T-helper 17 cell (primary cell): Measurements from ENCODE around the gene FREM3. TPM values are rescaled to one million over a fixed set of nuclear protein-coding genes. Genes with fewer than 3 reads are reported as not detected.
"Not testable (repeated sequence)": the region's sequence is repeated elsewhere in the genome, so short reads cannot be mapped to it uniquely, and the experiment has no call there.

Experiments used
- ATAC-seq: fragments of 150-1000 bp; cut with Tn5 transposase; 2 replicates; pipeline ENCODE4 v1.10.0; 2021; ENCODE audit warnings: mild to moderate bottlenecking, moderate library complexity
- DNase-seq, 3 donors: peaks; one replicate each; pipeline versions ENCODE4 v3.0.0 to v3.0.0-alpha.2; 2020 to 2021
- H3K9me3 ChIP-seq: one replicate; pipeline ENCODE4 v1.7.0; 2013; ENCODE audit warnings: low read length, mild to moderate bottlenecking; ENCODE audit not compliant: control insufficient read depth, poor library complexity, severe bottlenecking
- H3K27ac Mint-ChIP-seq: one replicate; pipeline ENCODE4 v1.8.0; 2022; ENCODE audit warnings: mild to moderate bottlenecking, moderate library complexity, mixed read lengths
- H3K27me3 Mint-ChIP-seq: one replicate; pipeline ENCODE4 v1.8.0; 2022; ENCODE audit warnings: mixed read lengths
- H3K36me3 Mint-ChIP-seq: one replicate; pipeline ENCODE4 v1.8.0; 2022; ENCODE audit warnings: low read depth, mixed read lengths
- H3K4me1 Mint-ChIP-seq: one replicate; pipeline ENCODE4 v1.8.0; 2022; ENCODE audit warnings: mild to moderate bottlenecking, mixed read lengths
- H3K4me3 Mint-ChIP-seq: one replicate; pipeline ENCODE4 v1.8.0; 2022; ENCODE audit warnings: mild to moderate bottlenecking, moderate library complexity, mixed read lengths
- total RNA-seq, 4 donors: library from RNA in 2 of 4; stranded (reverse) in 2 of 4; gene quantifications; one replicate each; pipeline ENCODE4 v1.2.3 and lab custom pipeline; 2022 to 2026

The FREM3 gene
- total RNA-seq, 2 donors from 2014 or later = 0.34 to 0.35 TPM

DNA sequence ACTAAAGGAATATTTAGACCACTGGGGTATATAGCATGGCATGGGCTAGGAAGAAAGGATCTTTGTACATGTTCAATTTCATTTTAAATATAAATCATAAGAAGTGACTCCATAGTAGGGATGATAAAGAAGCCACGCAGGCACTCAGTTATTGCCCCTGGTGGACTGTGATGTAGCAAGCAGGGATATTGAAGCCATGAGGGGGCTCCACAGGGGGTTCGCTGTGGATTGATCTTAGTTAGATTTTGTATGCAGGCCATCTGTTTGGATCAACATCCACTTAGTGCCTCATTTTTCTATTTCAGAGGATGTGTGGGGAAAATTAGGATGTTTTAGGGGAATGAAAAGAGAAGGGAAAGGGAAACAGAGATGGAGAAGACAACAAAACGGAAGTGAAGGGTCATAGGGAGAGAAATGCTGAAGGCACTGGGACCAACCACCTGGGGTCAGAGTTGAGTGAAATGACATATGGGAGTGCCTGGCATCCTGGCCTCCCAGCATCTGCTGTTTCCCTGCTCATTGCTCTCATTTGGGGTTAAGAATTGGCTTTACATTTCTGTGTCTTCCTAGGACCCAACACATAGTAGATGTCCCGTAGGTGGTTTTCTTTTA is 11.2 kb upstream of the FREM3 start:
- DNase-seq (no peak), ATAC-seq (no peak)
- Mint-ChIP-seq H3K4me3 (no peak overlapping the region), H3K36me3 (no peaks in the 10 kb centered on the region), H3K27me3 (no peaks in the 10 kb centered on the region), H3K27ac (no peak overlapping the region), H3K4me1 (no peaks in the 10 kb centered on the region)
- no peaks in the 10 kb centered on the region for H3K9me3 ChIP-seq

DNA sequence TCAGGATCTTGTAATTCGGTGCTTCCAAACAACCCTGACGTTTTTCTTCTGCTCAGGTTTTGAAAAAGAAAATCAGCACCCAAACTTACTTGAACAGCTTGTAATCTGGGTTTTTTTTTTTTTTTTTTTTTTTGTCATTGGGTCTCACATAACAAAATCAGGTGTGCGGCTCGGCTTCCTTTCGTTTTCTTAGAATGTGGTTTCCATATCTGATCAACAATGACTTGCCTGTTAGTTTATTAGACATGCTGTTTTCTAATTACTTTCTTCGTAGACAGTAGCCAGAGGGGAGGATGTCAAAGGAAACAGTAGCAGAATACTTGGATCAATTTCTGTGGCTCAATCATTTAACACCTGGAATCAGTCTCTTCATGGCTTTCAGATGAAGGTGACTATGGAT is 890 bp upstream of the FREM3 start:
- DNase-seq = no peak
- Mint-ChIP-seq H3K27me3 (peaks cover 30% of the 10 kb centered on the region), H3K4me1 (peaks cover 16% of the 10 kb centered on the region), H3K4me3 (peak overlapping the region; percentile 85), H3K36me3 (no peaks in the 10 kb centered on the region), H3K27ac (peak overlapping the region; percentile 8)
- H3K9me3 ChIP-seq = no peaks in the 10 kb centered on the region
- ATAC-seq = peak; percentile 28

- DNase-seq = no peak
- Mint-ChIP-seq H3K4me3 (peak overlapping the region; percentile 85), H3K36me3 (no peaks in the 10 kb centered on the region), H3K4me1 (peaks cover 16% of the 10 kb centered on the region), H3K27me3 (peaks cover 30% of the 10 kb centered on the region), H3K27ac (no peak overlapping the region)
- no peak for ATAC-seq
- no peaks in the 10 kb centered on the region for H3K9me3 ChIP-seq
Measured at GRCh38 chr4:143700046-143700415, 444 bp downstream of the FREM3 start.

GRCh38 chr4:143699331-143700045 is 987 bp downstream of the FREM3 start:
- Mint-ChIP-seq H3K4me1 (peaks cover 16% of the 10 kb centered on the region), H3K27me3 (peaks cover 30% of the 10 kb centered on the region), H3K27ac (no peak overlapping the region), H3K4me3 (peak overlapping the region; percentile 85), H3K36me3 (no peaks in the 10 kb centered on the region)
- H3K9me3 ChIP-seq = no peaks in the 10 kb centered on the region
- DNase-seq = no peak
- ATAC-seq = no peak

- no peak overlapping the region for H3K27ac Mint-ChIP-seq
- no peak for DNase-seq
- peaks cover 10% of the 10 kb centered on the region for H3K27me3 Mint-ChIP-seq
- ATAC-seq = no peak
- H3K4me1 Mint-ChIP-seq = peaks cover 2% of the 10 kb centered on the region
- H3K9me3 ChIP-seq = no peaks in the 10 kb centered on the region
- H3K36me3 Mint-ChIP-seq = no peaks in the 10 kb centered on the region
- no peak overlapping the region for H3K4me3 Mint-ChIP-seq
Measured at GRCh38 chr4:143693856-143694255, 6.6 kb downstream of the FREM3 start.

- DNase-seq (no peak), ATAC-seq (no peak)
- Mint-ChIP-seq H3K27ac (no peak overlapping the region), H3K36me3 (no peaks in the 10 kb centered on the region), H3K27me3 (no peaks in the 10 kb centered on the region), H3K4me1 (peaks cover 2% of the 10 kb centered on the region), H3K4me3 (no peak overlapping the region)
- no peaks in the 10 kb centered on the region for H3K9me3 ChIP-seq
Measured at GRCh38 chr4:143692241-143692640, 8.2 kb downstream of the FREM3 start.

DNA sequence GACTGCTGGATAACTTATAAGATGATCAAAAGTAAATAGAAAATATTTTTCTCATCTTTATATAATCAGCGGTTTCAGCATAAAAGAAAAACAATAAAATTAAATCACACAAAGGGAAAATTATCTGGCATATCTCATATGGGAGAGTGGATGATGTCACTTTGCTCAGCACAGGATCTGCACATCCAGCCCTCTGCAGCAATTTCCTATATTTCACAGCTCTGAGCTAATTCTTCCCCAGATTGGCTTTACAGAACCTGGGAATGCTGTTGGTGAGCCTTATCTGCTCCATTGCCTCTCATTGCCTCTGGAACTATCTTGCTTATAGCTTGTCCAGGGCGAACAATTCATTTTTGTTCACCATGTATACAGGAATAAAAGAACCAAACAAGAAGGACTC is 21.0 kb downstream of the FREM3 start:
- Mint-ChIP-seq H3K4me1 (no peaks in the 10 kb centered on the region), H3K27me3 (no peaks in the 10 kb centered on the region), H3K36me3 (peaks cover 2% of the 10 kb centered on the region), H3K27ac (no peak overlapping the region), H3K4me3 (no peak overlapping the region)
- ATAC-seq = no peak
- H3K9me3 ChIP-seq = no peaks in the 10 kb centered on the region
- DNase-seq = no peak

GRCh38 chr4:143673629-143674028 is 26.8 kb downstream of the FREM3 start:
- H3K27me3 Mint-ChIP-seq, DNase-seq, H3K27ac Mint-ChIP-seq, H3K9me3 ChIP-seq, H3K4me1 Mint-ChIP-seq, H3K36me3 Mint-ChIP-seq, H3K4me3 Mint-ChIP-seq, ATAC-seq: not testable (repeated sequence)

DNA sequence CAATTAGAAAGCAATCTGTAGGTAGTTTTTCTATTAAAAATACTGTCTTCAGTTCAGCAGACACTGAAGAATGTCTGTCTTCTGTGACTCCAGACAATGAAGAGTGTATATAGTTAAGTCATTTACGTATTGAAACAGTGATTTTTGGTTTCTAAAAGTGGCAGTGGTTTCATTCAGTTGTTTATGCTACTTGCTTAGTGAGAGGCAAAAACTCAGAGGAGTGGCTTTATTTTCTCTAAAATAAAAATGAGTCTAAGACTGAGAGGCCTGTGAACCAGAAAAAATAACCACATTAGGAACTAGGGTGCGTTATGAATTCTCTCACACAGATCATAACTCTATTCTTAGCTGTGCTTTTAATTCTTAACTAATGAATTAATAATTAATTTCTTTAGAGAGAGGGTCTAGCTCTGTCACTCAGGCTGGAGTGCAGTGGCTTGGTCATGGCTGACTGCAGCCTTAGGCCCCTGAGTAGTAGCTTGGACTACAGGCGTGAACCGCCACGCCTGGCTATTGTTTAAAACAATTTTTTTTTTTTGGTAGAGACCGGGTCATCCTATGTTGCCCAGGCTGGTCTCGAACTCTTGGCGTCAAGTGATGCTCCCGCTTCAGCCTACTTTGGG is 31.4 kb downstream of the FREM3 start:
- Mint-ChIP-seq H3K27me3 (no peaks in the 10 kb centered on the region), H3K4me3 (no peak overlapping the region), H3K27ac (no peak overlapping the region), H3K4me1 (no peaks in the 10 kb centered on the region), H3K36me3 (no peaks in the 10 kb centered on the region)
- DNase-seq (no peak), ATAC-seq (no peak)
- H3K9me3 ChIP-seq = no peaks in the 10 kb centered on the region

DNA sequence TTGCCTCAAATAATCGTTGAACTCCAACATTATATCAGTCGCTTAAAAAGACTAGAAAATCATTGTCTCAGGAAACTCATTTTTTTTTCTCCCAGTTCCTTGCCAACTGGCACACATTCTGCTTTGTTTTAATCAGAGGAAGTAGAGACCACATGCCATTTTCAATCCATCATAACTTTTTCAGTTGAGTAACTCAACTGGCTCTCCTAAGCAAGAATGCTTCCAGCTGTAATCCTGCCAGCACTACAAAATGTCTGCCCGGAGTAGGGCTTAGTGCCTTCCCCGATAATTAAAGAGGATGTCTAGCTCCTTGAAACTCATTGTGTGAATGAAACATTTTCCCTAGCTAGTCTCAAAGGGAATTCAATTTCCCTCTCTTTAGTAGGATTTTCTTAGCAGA is 33.0 kb downstream of the FREM3 start:
- no peaks in the 10 kb centered on the region for H3K36me3 Mint-ChIP-seq
- no peak overlapping the region for H3K4me3 Mint-ChIP-seq
- ATAC-seq (no peak), DNase-seq (no peak)
- no peaks in the 10 kb centered on the region for H3K27me3 Mint-ChIP-seq
- H3K4me1 Mint-ChIP-seq = no peaks in the 10 kb centered on the region
- no peak overlapping the region for H3K27ac Mint-ChIP-seq
- H3K9me3 ChIP-seq = no peaks in the 10 kb centered on the region

DNA sequence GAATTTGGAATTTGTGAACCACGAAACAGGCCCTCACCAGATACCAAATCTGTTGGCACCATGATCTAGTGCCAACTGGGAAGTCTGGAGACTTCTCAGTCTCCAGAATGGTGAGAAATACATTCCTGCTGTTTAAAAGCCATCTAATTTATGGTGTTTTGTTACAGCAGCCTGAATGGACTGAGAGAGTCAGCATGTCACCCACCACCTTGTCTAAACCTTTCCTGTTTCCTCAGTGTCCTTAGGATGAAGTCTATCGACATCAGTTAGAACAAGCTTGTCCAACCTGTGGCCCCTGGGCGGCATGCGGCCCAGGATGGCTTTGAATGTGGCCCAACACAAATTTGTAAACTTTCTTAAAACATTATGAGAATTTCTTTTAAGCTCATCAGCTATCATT is 42.1 kb downstream of the FREM3 start:
- peaks cover 2% of the 10 kb centered on the region for H3K36me3 Mint-ChIP-seq
- no peak for DNase-seq
- no peak overlapping the region for H3K4me3 Mint-ChIP-seq
- no peaks in the 10 kb centered on the region for H3K27me3 Mint-ChIP-seq
- H3K4me1 Mint-ChIP-seq = peaks cover 2% of the 10 kb centered on the region
- no peak overlapping the region for H3K27ac Mint-ChIP-seq
- no peaks in the 10 kb centered on the region for H3K9me3 ChIP-seq
- ATAC-seq = no peak

DNA sequence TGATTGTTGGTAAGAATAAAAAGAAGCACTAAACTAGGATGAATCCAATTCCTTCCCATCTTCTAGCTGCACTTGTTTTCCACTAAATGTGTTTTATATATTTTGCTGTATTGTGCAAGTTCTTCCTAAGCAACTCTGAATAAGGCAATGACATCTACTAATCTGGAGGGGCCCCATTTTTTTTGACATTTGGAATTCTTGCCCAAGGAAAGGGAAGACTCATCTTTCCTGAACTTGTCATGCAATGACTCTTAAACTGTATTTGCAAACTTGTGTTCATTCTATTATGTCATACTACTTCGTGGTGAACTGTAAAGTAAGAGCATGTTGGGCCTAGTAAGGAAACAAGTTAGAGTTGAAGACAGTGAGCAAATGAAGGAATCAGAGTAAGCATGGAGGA is 45.9 kb downstream of the FREM3 start:
- ATAC-seq = no peak
- no peaks in the 10 kb centered on the region for H3K9me3 ChIP-seq
- no peak overlapping the region for H3K4me3 Mint-ChIP-seq
- no peak for DNase-seq
- peaks cover 2% of the 10 kb centered on the region for H3K4me1 Mint-ChIP-seq
- H3K36me3 Mint-ChIP-seq = no peaks in the 10 kb centered on the region
- no peaks in the 10 kb centered on the region for H3K27me3 Mint-ChIP-seq
- H3K27ac Mint-ChIP-seq = no peak overlapping the region

DNA sequence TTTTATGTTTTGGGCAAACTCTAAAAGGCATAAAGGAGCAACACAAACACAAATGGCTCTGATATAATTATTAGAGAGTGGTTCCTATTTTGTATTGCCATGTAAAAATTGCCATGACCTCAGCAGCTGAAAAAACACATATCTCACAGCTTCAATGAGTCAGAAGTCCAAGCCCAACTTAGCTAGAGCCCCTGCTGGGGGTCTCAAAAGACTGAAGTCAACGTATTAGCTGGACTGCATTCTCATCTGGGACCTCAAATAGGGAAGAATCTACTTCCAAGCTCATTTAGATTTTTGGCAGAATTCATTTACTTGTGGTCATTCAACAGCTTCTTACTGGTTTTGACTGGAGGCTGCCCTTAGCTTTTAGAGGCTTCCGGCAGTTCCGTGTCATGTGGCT is 47.4 kb downstream of the FREM3 start:
- peaks cover 2% of the 10 kb centered on the region for H3K36me3 Mint-ChIP-seq
- no peak for ATAC-seq
- no peaks in the 10 kb centered on the region for H3K9me3 ChIP-seq
- H3K4me3 Mint-ChIP-seq = no peak overlapping the region
- no peak for DNase-seq
- no peaks in the 10 kb centered on the region for H3K27me3 Mint-ChIP-seq
- H3K4me1 Mint-ChIP-seq = peaks cover 2% of the 10 kb centered on the region
- no peak overlapping the region for H3K27ac Mint-ChIP-seq

GRCh38 chr4:143643399-143643798 is 57.1 kb downstream of the FREM3 start:
- H3K4me3 Mint-ChIP-seq = no peak overlapping the region
- ATAC-seq (no peak), DNase-seq (no peak)
- no peaks in the 10 kb centered on the region for H3K9me3 ChIP-seq
- H3K27me3 Mint-ChIP-seq = no peaks in the 10 kb centered on the region
- no peak overlapping the region for H3K27ac Mint-ChIP-seq
- H3K36me3 Mint-ChIP-seq = peaks cover under 1% of the 10 kb centered on the region
- H3K4me1 Mint-ChIP-seq = no peaks in the 10 kb centered on the region
